Cerebellar cortex (tissue), 1 donor: ENCODE measurements around the gene HNRNPK.
"Not testable (repeated sequence)": the region's sequence is repeated elsewhere in the genome, so short reads cannot be mapped to it uniquely, and the experiment has no call there.

ENCODE experiments used
- DNase-seq: peaks from one replicate; pipeline ENCODE4 v3.0.0-alpha.2; 2015; ENCODE audit warnings: low spot score

The HNRNPK gene

DNA sequence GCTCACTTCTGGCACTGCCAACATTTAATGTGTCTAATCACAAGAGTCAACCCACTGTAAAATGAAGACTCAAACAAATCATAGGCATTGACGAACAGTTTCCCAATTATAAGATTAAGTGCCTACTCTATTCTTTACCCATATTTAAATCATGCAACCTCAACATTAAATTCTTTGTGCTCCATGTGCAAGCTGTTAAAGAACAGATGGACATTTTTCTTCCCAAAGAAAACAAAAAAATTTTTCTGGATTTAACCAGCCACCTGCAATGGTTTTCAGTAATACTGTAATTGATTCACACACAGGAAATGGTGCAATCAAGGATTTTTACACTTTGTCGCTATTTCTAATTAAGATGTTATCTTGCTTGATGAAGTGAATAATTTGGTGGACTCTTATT, 3.6 kb downstream of the HNRNPK start:
- no peak for DNase-seq

DNA sequence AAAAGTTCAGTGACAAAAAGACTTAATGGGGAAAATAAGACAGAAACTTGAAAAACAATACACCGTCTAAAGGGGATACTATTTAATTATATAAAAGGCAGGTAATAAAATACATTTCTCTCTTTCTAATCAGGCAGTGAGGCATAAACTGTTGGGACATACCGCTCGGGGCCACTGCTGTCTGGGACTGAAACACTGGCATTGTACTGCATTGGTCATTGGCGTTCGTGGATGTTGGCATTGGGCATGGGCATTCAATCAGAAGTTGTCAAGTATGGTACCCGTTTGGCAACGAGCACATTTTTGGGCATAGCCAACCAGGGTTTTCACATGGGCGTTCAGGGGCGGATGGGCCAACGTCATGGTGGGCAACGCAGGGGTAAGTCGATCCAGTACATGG, 4.7 kb downstream of the HNRNPK start:
- DNase-seq = no peak

DNA sequence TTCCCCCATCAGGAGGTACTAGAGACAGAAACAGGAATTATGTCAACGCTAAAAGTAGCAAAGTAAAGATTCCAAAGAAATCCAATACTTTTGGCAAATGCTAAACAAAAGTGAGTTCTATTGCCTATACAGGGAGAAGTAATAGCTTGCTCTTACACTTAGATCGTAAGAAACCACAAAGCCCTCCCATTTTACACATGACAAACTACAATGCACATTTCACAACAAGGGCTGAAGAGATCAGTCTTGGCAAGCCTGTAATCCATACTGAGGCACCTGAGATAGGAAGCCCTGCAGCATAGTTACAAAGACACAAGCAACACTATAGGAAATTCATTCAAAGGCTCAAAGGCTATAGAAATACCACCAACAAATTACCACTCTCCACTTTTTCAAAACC, 7.7 kb downstream of the HNRNPK start:
- DNase-seq = no peak

DNA sequence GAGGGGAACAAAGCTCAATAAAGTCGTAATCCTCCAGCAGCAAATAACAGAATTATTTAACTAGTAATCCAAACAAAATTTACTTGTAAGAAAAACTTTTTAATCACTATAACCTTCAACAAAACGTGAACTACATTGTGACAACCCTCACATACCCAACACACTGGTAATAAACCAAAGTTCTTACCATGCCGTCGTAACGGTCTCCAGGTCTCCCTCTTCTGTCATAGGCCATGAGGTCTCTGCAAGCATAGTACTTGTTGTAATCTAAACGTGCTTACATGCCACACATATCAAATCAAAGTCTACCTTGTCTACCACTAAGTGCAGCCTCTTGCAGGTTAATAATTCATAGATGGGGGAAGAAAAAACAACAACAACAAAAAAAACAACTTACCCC, 8.5 kb downstream of the HNRNPK start:
- no peak for DNase-seq

DNA sequence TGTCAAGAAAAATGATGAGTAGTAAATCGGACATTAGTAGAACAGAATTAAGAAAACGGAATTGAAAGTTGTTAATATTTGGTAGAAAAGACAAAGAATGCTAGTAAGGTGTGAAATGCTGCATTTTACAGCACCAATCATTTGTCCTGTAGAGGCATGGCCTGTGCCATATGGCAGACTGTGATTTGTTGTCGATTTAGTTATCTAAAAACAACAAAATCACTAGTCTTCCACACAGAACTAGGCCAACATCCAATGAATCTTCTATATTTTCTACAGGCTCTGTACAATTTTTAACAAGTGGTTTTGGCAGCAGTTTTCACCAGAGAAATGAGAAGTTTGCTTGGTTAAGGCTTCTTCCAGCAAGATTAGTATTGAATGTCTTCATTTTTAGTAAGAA, 10.4 kb downstream of the HNRNPK start:
- no peak for DNase-seq

DNA sequence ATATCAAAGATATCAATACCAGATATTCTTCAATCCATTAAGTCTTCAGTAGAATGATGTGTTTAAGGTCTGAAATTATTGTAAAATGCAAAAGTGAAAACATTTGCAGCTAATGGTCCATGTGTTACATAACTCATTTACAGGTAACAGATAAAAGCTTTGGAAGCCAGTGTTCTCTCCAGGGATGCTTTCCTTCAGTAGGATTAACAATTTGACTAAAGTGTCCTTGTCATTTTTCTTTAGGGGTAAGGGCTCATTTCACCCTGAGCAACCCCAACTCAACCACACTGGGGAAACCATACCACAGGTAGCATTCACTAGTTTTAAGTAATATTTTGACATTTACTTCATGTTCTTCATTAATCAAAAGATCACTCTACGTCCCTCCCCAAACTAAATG, 12.9 kb downstream of the HNRNPK start:
- no peak for DNase-seq

DNA sequence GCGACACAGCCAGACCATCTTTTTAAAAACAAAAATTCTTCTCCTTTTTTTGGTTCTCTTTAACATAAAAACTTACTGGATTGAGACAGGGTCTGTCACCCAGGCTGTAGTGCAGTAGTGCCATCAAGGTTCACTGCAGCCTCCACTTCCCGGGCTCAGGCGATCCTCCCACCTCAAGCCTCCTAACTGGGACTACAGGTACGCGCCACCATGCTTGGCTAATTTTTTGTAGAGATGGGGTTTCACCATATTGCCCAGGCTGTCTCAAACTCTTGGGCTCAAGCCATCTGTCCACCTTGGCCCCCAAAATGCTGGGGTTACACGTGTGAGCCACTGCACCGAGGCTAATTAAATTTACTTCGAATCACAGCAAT, 13.8 kb downstream of the HNRNPK start:
- DNase-seq = no peak

DNA sequence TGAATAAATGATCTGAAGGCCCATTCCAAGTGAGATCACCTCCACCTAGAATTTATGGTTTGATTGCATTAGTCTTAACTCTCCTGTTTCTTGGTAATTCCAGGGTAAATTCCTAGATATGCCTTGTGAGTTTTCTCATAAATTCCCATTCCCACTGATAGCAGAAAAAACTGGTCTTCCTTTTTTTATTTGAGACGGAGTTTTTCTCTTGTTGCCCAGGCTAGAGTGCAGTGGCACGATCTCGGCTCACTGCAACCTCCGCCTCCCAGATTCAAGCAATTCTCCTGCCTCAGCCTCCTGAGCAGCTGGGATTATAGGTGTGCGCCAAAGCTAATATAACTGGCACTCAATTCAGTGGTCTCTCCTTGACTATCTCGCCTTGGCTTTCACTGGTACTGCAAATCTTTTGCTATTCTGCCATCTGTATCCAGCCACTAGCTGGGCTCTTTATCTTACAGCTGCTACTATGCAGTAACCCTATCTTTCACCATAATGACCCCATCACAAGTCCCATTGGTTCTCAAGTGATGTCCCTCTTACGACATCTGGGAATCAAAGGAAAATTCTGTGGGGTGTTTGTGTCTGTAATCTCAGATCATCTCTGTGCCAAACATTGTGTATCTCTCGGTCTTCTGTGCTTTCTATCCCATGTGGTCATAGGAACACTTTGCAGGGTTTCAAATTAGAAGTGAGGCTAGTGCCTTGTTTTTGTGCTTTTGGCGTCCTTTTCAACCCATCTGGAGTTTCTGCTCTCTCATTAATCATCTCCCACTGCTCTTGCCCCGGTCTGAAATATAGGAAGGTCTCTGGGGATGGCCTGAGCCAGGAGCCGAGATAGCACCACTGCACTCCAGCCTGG, 14.4 kb downstream of the HNRNPK start:
- DNase-seq = peak; percentile 49

DNA sequence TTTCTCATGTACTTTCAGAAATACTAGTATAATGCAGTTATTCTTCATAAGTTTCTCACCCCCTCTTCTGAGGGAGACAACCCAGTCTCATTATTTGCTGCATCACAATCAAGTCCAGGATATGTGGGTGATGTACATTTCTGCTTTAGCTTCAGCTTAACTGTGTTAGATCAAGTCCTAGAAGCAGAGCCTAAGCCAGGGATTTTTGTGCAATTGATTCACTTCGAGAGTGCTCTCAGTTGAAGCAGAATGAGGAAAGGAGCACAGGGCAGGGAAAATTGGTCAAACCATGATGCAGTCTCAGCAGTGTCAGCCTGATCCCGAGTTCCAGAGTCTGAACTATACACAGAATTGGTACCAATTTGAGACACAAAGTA, 15.1 kb downstream of the HNRNPK start:
- peak; percentile 66 for DNase-seq

DNA sequence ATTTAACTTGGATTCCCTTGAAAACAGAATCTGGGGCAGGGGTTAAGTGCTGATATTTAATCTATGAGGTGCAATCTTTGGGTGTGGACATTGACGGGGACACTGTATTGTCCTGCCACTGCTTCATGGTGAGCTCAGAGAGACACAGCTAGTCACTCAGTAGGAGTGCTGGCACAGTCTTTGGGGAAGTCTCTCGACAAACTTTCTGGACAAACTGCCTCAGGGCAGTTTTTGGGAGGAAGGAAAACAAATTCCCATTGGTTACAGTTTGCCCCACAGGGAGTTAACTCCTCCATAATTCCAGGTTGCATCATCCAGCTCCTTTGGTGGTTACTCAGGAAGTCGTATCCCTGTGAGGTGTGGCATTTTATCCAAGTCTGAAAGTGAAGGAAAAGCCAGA, 17.9 kb downstream of the HNRNPK start:
- DNase-seq = no peak

DNA sequence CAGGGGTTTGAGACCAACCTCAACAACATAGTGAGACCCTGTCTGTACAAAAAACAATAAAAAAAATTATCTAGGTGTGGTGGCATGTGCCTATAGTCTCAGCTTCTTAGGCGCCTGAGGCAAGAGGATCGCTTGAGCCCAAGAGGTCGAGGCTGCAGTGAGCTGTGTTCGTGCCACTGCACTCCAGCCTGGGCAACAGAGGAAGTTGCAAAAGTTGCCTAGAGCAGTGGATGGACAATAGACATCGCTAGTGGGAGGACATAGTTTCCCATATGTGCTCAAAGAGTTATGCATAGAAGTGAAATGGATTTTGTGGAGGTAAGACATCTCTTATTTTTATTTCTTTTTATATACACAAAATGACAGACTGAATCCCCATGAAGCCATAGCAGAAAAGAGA, 19.0 kb downstream of the HNRNPK start:
- DNase-seq = no peak

DNA sequence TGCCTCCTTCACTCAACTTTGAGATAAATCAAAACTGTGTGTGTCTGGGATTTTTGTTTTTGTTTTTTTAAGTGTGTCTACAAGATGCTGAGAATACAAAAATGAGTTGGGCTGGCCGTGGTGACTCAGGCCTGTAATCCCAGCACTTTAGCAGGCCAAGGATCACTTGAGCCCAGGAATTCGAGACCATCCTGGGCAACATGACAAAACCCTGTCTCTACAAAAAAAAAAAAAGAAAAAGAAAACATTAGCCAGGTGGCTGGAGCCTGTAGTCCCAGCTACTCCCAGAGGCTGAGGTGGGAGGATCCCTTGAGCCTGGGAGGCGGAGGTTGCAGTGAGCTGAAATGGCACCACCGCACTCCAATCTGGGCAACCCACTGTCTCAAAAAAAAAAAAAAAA, 21.0 kb downstream of the HNRNPK start:
- DNase-seq = no peak

DNA sequence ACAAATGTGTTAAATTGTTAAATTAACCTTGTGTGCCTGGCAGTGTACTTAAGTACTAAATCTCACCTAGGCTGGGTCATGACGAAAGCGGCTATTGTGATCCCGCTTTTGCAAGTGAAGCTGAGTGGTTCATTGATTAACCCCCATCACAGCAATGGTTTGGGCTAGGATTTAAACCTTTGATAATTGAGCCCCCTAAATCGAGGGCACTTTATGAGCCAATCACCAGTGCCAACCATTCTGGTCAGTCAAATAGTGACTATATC, 22.8 kb downstream of the HNRNPK start:
- DNase-seq = no peak

DNA sequence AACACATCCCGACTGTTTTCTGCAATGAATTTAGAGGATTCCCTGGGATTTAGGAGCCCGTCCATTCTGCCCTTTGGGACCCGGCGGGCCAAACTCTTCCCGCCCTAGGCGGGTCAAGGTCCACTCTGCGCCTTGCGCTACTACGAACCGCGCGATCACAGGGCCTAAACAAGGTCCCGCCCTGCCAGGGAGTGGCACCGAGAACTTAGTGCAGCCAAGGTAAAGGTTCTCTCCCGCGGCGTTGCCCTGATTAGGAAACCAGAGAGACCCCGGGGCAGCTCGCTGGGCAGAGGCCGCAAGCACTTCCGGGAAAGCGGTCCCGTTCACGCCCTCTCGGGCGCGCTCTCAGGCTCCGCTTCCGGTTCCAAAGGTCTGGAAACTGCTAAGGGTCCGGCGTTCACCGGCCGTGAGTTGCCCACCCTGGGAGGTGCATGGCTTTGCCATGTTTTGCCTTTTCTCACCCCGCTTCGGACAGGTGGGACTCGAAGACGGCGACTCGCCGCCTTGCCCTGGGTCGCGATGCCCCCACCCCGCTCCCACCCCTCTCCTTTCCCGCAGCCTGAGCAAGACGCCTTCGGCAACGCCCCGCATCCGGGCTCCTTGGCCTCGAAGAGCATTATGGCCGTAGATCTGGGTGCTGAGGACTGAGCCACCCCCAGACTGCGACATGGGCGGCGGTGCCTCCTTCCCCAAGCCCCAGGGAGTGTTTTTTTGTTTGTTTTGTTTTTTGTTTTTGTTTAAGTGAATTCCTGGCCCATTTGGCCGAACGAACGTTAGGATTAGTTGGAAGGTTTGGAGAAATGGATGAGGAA, 23.4 kb downstream of the HNRNPK start:
- peak; percentile 63 for DNase-seq

DNA sequence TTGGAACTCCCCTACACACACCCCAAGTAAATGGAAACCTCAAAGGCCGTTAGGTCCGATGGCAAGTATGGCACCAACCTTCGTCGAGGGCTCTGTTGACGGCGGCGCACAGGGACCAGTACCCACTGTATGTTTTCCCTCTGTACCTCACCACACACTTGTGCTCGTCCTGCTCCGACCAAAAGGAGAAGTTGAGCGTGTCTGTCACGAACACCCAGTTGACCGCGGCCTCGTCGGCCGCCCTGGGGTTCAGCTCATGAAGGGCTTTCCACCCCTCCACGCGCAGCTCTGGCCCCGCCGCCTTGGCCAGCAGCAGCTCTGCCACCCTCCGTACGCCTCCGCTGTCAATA, 24.0 kb downstream of the HNRNPK start:
- no peak for DNase-seq

DNA sequence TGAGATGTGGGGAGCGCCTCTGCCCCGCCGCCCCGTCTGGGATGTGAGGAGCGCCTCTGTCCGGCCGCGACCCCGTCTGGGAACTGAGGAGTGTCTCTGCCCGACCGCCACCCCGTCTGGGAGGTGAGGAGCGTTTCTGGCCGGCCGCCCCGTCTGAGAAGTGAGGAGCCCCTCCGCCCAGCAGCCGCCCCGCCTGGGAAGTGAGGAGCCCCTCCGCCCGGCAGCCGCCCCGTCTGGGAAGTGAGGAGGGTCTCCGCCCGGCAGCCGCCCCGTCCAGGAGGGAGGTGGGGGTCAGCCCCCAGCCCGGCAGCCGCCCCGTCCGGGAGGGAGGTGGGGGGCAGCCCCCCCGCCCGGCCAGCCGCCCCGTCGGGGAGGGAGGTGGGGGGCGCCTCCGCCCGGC, 31.9 kb downstream of the HNRNPK start:
- not testable (repeated sequence) for DNase-seq

DNA sequence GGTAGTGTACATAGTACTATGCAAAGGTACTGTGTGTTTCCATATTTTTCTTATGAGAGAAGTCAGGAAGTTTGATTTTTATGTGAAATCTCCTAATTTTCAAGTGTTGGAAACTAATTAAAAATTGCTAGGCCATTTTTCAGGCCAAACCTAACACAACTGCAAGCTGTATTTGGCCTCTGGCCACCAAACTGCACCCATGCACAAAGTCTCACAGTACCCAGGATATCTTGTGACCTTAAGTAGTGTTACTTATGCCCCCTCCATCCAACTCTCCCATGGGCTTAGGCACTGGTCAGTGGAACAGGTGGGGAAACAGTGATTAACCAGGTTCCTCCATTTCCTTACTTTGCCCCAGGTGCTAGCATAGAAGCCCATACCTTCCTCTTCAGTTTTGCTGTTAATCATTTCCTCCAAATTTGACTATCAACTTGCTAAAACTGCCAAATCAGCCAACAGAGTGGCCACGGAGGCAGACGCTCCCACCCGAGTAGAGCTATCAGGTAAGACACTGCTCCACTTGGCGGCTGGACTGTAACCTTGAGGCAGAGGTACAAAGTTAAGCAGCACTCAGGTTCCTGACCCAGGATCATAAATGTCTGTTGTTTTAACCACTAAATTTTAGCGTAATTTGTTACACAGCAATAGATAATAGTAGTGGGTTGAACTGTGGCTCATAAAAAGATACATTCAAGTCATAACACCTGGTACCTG, 39.3 kb downstream of the HNRNPK start:
- DNase-seq = no peak

DNA sequence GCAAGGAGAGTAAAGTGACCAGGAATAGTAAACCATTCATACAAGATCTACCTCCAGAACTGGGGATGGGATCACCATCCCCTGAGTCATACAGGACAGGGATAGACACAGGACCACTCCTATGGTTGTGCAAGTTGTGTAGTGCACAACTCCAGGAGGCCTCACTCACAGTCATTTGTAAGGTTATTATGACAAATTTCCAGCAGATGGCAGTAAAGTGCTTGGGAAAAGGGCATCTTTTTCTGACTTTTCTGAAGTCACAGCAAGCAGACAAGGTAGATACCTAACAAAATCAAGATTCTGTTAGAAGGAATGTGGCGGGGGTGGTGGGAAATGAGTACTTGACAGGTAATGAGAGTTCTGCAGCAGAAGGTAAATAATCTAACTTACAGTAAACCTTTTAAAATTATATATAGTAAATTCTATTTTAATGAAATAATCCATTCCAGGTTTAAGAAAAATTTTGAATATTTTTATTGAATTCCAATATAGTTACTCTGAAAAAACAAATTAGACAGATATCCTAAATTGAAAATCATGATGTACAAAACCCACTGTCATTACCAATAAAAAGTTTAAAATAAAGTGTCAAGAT, 42.1 kb downstream of the HNRNPK start:
- DNase-seq = peak; percentile 82

DNA sequence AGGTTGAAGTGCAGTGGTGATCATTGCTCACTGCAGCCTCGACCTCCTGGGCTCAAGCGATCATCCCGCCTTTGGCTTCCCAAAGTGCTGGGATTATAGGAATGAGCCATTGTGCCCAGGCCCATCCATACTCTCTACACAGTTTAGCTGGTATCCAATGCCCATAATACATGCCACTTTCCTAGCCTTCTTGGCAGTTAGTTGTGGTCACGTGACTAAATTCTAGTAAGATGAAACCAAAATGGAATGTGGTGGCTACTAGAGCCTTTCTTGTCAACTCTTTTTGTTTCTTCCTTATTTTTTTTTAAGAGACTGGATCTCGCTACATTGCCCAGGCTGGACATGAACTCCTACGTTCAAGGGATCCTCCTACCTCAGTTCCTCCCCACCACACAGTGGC, 43.5 kb downstream of the HNRNPK start:
- DNase-seq = no peak

DNA sequence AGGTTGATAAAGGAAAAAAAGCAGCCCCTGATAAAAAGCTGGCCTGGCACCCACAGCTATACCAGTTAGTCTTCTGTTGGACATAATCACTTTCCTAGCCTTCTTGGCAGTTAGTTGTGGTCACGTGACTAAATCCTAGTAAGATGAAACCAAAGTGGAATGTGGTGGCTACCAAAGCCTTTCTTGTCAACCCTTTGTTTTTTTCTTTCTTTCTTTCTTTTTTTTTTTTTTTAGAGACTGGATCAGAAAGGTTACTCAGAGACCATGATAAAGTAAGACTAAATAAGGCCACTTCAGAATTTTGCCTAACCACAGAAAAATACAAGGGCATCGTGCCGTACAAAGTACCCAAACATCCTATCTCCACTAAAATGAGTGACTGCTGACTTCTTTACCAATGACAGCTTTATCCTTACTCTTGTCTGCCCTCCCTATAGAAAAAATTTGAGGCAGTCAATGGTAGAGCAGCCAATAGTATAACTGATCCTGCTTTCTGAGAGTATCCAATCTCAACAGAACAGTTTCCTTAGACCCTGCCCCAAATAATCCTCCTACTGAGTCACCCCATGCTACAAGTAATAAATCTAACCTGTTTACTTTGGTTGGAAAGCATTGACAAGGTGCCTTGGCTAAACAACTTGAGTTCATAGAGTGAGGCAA, 44.6 kb downstream of the HNRNPK start:
- no peak for DNase-seq

DNA sequence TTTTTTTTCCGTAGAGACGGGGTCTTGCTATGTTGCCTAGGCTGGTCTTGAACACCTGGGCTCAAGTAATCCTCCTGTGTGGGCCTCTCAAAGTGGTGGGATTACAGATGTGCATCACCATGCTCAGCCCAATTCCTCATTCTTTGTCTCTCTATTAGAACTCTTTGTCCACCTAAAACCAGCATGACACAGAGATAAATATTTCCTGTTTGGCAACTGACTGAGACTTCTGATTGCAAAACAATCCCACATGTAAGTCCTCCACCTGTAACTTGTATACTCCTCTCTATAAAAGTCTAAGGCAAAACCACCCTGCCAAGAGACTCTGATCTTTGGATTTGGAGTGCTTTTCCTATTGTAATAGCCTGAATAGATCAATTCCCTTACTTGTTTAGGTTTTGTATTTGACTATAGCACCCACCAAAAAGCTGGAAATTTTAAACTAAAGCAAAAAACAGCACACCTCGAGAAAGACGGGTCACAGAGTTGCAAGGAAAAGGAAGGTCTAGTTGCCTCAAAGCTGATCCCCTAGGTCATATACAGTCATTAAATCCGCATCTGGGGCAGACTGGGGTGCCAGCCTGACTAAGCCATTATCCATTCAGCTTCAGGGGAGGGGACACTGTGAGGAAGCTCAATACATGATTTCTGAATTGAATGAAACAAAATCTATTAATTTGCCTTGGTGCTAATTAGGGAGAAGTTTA, 45.3 kb downstream of the HNRNPK start:
- DNase-seq = no peak

DNA sequence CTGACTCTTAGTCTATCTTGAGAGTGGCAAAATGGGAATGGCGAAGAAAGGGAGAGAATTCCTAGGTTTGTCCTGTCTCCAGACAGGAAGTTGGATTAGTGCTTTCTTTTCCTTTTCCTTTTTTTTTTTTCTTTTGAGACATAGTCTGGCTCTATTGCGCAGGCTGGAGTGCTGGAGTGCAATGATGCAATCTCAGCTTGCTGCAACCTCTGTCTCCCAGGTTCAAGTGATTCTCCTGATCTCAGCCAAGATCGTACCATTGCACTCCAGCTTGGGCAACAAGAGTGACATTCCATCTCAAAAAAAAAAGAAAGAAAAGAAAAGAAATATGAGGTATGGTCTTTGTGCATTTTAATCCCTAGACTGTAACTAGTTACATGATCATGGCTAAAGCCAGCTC, 46.2 kb downstream of the HNRNPK start:
- DNase-seq = no peak
